GM19240 (cell line): ENCODE results near the gene SYT2.

ENCODE experiments used
- DNase-seq: peaks from one replicate; pipeline ENCODE4 v3.0.0; 2011; ENCODE audit warnings: low spot score; ENCODE audit not compliant: insufficient read length

The SYT2 gene

DNA sequence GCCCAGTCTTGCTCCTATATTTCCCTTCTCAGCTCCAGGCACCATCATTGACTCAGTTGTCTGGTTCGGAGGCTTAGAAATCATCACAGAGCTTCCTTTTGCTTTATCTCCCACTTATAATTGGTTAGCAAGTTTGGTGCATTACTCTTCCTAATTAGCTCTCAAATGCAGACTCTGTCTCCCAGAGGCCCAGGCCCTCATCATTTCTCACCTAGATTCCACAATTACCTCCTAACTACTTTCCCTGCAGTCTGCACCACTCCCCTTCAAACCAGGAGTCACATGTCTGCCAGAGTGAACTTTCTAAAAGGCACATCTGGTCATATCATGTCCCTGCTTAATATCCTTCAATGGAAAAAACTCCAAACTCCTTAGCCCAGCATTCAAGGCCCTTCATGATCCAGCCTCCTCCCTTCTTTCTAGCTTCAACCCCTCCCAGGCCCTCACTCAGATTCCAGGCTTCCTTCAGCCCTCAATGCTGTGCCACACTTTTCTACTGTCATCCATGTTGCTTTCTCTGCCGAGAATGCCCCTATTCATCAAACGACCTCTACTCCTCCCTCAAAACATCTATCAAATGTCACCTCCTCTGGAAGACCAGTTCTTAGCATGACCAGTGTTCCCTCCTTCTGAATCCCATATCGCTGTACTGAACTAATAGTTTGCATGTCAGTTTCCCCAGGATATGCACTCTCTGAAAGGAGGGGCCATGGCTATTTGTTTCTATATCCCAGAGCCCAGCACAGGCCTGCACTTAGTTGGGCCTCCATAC is 30.7 kb downstream of the SYT2 start:
- DNase-seq: no peak

DNA sequence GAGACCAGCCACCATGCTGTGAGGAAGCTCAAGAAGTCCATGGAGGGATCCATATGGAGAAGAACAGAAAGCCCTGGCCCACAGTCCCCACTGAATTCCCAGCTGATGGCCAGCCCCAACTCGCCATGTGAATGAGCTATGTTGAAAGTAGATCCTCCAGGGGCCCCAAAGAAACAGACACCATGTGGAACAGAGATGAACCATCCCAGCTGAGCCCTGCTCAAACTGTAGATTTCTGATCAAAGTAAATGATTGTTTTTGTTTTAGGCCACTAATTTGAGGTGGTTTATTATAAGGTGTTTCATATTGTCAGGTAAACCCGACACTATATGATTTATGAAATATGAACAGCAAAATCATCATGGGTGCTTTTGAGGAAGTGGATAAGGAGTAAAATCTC is 32.8 kb downstream of the SYT2 start:
- DNase-seq: no peak

DNA sequence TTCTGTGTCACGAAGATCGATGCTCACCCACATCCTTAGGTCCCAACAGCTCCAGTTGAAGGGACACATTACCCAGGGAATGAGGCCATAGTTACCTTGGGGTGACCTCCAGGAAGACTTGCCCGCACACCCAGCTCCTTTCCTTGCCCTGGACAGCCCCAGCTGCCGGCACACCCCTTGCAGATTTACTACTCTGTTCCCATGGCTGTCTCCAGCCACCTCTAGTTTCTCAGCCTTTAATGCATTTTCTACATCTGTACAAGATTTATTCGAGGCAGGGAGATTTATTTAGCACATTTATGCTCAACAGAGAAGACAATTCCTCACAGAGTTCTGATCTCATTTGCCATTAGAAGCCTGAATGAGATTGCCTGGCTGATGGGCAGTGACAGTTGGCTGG is 36.7 kb downstream of the SYT2 start:
- DNase-seq: no peak

DNA sequence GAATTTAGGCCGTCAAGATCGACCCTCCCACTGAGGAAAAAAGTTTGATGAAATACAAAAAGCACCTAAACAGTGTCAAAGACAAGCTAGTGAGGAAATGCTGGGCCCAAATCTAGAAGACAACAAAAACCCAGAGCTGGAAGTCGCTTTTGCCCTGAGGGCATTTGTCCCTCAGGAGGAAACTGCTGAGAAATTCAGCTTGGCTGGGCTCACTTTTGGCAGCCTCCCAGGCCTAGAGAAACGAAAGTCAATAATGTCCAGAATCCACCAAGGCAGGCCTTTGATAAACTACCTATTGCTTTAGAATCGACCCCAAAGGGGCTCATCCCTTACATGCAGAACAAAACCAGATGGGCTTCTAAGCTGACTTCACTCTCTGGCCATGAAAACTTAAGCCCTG is 38.9 kb downstream of the SYT2 start:
- DNase-seq: no peak

DNA sequence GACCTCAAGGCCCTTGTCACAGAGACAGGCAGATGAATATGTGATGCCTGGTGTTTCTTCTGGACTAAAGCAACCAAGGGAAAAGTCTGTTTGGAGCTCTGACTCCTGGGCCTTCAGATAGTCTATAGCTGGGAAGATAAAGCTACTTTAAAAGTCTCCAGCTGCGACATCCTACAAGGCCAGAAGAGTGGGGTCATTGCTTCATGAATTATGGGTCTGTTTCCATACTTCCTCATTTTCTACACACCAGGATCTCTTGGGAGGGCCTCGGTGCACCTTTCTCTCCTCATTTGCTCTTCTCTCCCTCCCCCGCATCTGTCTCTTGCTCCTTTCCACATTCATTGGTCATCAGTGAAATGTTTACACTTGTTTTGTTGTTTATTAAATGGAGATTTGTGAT is 44.8 kb downstream of the SYT2 start:
- DNase-seq: no peak

DNA sequence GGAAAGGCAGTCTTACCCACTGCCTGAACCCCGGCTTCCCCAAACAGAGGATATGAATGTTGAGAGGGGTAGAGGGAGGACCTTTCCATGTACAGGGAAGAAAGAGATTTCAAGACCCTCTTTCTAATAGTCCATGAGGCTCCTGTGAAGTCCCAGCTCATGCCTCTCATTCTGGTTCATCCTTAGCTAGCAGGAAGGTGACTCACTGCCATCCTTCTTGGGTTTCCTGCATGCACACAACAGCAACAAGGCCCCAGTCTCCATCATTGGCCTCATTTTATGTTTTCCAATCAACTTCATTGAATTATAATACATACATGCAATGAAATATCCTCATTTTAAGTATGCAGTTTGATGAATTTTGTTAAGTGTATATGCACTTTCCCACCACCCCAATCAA is 46.2 kb downstream of the SYT2 start:
- DNase-seq: no peak

DNA sequence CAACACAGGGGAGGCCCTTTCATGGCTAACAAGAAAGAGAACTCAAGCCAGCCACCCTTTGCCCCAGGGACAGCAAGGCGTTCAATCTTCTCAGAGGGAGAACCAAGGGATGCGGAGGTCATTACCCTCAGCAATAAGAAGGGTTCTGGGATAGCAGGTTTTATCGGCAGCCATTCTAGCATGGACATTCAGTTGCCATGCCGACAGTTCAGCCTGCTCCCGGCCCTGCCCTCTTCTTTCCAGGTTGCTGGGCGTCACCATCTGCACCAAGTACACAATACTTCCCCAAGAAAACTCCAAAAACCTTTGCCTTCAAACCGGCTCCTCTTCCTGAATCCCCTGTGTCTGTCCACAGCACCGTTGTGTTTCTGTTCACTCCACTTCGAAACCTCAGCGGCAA is 47.1 kb downstream of the SYT2 start:
- no peak for DNase-seq

DNA sequence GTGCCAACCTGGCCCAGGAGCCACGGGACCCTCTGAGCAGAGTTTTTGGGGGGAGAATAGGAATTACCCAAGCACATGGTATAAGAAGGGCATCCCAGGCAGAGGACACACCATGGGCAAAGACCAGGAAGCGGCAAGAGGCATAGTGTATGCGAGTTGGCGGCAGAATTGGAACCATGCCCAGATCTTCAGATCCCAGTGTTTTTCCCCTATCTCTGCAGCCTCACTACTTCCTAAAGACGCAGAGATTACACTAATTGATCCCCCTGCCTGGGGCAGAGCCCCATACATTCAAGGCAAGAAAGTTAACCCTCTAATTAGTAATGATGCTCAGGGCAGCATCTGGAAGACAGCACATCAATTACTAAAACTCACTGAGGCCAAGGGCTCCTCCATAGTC is 48.2 kb downstream of the SYT2 start:
- no peak for DNase-seq

DNA sequence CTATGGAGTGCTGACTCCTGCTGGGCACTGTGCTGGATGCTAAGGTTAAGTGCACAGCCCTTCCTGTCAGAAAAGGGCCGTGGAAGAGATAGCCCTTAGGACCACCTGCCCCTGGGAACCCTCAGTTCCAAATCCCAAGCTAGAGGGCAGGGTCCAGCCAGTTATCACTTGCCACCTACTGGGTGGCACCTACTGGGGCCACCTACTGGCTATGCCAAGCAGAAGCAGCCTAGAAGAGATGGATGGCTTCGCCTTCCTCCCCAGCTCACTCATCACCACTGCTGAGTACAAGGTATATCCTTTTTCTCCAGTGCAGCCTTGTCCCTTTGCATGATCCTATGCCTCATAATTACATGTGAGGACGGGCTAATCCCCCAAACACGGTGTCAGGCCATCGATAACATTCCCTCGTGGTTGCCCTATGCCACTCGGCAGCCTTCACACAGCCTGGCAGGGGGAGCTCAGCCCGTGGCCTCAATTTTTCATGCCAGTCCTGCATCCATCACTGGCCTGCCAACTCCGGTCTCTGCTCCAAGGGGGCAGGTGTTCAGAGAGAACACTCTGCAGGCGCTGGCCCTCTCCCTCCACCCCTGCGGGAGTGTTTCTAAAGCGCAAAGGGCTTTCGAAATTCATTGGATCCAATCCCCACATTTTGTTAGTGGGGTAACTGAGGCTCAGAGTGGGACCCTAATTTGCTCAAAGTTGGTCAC is 49.0 kb downstream of the SYT2 start:
- no peak for DNase-seq

DNA sequence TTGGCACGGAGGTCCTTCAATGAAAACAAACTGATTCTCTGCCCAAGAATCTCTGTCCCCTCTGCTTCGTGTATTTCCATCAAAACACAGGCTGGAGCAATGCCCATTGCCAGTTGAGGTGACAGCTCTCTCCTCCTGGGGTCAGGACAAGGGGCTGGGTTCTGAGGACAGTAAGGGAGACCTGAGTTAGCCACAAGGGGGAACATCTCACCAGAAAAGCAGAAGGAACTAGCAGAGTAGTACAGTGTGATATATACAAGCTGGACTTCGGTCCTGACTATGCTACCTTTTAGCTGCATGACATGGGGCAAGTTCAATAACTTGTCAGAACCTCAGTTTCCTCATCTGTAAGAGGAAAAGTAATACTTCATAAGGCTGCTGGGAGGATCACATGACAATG is 50.3 kb downstream of the SYT2 start:
- no peak for DNase-seq

DNA sequence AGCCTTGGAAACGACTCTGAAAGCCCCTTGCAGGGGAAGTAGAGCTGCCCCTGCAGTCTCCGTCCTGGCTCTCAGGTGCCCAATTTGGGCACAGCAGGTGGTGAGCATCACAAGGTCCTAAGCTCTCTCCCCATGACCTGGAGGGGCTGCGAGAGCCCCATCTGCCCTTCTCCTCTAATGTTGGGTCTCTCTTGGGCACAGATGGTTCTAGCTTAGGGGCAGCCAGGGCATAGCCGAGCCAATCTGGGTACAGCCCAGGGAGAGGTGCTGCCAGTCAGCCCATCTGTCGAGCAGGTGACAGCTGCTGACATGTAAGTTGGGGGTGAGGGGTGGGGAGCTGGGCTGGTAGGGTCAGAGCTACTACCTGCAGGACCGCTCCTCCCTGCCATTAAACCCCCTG is 50.7 kb downstream of the SYT2 start:
- no peak for DNase-seq

DNA sequence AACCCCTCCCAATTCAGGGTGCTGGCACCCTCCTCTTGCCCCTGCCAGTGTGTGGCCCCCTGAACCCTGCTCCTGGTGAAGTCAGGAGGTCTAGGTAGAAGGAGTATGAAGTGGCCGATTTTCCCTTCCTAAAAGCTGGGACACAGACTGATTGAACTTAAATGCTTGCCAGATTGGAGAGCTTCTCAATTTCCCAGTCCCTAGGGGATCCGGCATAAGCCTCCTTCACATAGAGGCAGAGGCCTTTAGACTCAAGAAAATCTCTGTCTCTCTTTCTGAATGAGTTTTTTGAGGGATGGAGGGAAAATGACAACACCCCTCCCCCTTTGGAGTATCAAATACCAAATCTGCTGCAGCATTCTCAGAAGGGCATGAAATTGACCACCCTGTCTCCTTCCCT is 51.5 kb downstream of the SYT2 start:
- no peak for DNase-seq

DNA sequence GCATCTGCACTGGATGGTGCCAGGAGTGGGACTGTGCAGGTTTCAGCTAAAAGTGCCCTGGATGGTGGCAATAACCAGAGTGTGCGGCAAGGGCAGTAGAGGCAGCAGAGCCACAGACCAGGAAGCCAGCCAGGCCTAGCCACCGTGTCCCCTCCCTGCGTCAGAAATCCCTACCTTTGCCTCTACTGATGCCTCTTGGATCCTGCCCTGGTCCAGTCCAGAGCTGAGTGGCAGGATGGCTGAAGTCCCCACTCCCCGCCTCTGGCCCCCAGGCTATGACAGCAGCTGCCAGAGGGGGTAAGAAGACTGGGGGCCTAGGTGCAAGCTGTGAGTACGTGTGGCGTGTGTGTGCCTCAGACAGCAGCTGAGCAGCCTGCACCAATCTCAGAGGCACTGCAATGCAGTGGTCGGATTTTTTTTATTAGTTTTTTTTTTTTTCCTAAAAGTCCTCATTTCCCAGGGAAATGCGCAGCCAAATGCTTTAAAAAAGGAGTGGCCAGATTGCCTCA is 51.9 kb downstream of the SYT2 start:
- no peak for DNase-seq

DNA sequence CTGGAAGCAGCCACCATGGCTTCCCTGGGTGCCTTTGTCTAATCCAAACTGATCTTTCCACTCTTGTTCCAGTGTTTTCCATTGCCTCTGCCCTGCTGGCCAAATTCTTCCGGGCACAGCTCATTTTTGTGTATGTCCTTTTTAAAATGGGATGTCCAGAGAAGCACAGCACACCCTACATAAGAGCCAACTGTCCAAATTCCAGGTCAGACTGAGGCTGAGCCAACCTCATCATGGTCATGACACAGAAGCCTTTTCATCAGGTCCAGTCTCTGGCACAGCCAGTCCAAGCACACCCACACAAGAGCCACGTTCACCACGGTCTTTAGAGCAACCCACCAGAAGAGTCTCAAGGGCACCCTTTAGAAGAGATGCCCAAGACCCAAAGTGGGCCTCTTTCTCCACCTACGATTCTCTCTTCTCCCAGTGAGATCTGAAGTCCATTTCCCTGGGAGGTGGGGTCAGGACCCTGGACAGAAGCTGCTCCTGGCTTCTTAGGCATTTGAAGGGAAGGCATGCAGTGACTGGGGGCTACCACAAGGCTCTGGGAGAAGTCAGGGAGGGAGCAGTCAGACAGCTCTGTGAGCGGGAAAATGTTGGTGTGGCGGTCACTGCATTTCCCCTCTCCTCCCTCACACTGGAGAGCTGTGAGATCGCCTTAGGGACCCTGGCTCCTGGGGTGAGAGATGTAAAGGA is 53.2 kb downstream of the SYT2 start:
- DNase-seq: no peak

DNA sequence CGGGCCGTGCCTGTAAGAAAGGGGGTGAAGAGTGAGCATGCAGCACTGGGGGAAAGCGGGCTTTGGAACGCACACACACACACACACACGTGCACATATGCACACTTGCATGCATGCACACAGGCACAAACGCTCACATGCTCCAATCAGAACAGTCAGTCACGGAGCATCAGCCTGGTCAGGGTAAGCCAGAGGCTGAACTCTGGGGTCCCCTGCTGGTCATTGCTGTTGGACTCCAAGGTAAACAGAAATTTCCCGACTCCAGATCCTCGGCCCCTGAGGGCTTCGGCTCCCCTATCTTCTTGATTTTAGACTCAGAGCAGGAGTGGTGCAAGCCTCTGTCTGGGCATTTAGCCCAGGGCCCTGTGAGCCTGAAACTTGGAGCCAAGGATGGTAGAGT is 54.2 kb downstream of the SYT2 start:
- no peak for DNase-seq

DNA sequence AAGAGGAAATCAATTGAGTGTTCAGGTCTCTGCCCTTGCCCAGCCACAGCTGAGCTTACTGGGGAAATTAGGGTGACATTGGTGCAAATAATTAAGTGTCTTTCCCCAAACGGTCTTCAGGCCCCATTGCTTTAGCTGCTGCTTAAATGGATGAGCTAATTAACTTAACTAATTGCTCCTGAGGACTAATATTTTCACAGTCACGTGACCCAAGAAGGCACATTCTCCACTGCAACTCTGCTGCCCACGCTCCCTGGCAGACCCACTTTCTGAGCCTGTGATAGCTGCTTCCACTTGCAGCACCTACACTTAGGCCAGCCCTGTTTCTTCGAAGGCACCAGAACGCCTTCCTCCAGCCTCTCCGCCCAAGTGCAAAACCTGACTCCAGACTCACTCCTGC is 56.2 kb downstream of the SYT2 start:
- DNase-seq: no peak

DNA sequence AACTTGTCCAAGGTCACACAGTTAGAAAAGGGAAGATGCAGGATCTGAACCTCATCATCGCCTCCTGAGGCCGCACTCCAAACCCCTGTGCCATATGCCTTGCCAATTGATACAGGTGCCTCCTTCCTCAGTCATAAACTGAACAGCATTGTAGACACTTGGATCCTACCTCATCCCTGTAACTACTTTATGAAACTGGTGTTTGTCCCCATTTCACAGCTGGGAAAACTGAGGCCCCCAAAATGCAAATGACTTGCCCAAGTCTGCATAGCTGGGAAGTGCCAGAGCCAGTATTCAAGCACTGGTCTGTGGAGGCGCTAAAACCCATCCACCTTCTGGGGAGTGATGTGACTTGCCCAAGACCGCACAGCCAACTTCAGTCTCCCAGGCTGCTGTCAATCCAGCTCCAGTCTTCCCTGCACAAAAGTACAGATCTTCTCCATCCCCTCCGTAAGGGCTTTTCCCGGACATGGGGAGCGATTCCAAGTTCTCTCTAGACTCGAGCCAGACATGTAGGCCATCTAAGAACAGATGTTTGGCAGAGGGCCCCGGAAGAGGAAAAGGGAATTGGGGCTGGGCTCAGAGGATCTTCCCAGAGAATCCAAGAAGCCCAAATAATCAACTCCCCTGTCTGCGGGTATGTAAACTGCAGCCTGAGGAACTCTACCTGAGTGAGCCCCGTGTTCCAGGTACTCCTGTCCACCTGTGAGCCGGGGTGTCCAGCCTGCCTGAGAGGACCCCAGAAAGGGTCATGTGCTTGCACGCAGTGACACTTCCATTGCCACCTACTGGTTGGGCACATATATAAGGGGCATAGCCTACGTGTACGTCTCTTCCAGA is 60.5 kb downstream of the SYT2 start:
- DNase-seq: no peak

DNA sequence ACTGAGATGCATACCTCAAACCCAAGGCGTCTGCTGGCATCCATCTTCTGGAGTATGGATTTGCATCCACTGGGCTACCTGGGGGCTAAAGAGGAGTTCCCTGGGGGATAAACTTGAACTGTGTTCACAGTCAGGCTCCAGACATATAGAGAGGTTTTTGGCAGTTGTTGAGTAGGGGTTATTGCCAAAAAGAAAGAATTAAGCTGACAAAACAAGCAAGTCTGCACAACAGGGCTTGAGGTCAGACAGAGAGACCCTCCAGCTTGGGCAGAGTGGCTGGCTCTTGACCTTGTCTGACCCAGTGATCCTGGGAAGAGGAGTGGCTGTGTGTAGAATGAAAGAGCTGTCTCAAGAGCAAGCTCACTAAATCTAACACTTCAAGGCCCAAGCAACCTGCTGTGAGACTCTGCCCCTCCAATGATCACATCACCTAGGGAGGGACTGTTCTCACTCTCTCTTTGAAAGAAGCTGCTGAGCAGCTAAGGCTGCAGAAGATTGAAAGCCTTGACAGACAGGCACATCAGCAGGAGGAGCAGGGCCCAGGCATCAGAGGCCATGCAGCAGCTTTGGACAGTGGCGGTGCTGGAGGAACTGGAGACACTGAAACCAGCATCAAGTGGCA is 61.5 kb downstream of the SYT2 start:
- no peak for DNase-seq

DNA sequence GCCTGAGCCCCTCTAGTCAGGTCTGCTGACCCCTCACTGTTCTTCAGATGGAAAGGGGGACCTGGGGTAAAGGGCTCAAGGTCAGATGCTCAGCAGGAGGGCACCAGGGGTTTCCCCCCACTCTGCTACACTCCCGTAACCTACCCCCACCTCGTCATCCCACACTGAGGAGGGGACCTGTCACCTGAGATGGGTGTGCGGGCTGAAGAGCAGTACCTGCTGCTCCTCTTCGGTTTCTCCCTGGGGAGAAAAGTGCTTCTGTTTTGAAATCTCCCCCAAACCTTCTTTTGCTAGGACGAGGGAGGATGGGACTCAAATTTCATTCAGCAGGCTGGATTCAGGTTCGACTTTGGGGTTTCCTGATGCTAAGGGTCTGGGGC is 65.2 kb downstream of the SYT2 start:
- DNase-seq: no peak

DNA sequence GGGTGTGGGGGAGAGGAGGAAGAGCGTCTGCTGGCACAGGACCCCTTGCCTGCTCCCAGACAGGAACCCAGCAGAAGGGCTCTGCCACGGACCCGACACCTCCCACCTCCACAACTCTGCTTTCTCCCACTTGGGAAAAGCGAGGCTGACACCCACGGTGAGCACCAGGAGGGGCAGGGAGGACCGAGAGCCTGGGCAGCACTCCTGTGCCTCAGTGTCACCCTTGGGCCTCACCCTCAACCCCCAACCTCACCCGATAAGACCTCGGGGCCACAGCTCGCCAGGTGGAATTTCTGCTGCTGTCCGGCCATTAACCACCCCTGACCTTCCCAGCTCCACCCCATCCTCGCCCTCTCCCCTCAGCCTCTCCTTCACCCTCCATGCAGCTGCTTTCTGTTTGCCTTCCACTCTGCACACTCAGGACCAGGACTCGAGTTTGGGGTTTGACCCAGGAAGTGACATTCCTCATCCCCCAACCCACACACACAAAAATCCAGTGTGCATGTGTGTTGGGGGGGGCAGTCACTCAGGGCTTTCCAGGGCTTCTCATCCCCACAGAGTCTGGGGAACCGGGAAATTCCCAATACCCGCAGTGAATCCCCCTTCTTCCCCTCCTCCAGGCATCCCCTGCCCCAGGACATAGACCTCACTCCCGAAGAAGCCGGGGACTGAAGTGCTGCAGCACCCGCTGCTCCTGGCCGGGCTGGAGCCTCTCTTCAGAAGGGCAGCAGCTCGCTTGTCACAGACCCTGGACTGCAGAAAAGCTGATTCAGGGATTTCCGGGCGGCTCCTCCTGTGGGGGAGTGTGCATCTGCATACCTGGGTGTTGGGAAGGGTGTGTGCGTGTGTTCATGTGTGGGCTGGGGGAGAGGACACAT is 65.8 kb downstream of the SYT2 start:
- DNase-seq: no peak
